H1 (cell line): Measurements from ENCODE around the gene GAPT. TPM values are rescaled to one million over a fixed set of nuclear protein-coding genes. Genes with fewer than 3 reads are reported as not detected.

Experiments used
- CTCF ChIA-PET: fragments of 300-600 bp; sonication (Branson Sonifier 250); formaldehyde crosslinking; loops from one replicate; lab custom pipeline; 2021; ENCODE audit not compliant: partially characterized antibody; lab: Charles Lee
- POLR2A ChIA-PET: fragments of 300-600 bp; sonication (Branson Sonifier 250); formaldehyde crosslinking; loops from one replicate; lab custom pipeline; 2021; ENCODE audit warnings: inconsistent platforms; ENCODE audit not compliant: partially characterized antibody; lab: Charles Lee
- DNase-seq, 2 experiments: peaks; one replicate each; pipeline versions ENCODE4 v3.0.0 to v3.0.0-alpha.2; 2010 to 2022; ENCODE audit warnings: low spot score in 2 of 2, low read depth in 1 of 2, mixed read lengths in 1 of 2
- FAIRE-seq: peaks from 2 replicates; lab custom pipeline; 2011; peaks lifted over from hg19 to GRCh38; lab: Jason Lieb, UNC
- H2AFZ ChIP-seq: 2 replicates; pipeline ENCODE4 v1.8.1; 2012; ENCODE audit warnings: low read length, inconsistent platforms
- H2AK5ac ChIP-seq: 2 replicates; pipeline ENCODE4 v1.6.1; 2013; ENCODE audit warnings: low read depth, low read length
- H2BK120ac ChIP-seq: replicated peaks from 2 replicates; pipeline ENCODE3; 2013; ENCODE audit warnings: low read depth, low read length, inconsistent platforms
- H2BK12ac ChIP-seq: 2 replicates; pipeline ENCODE4 v1.6.1; 2013; ENCODE audit warnings: low read depth, low read length
- H2BK15ac ChIP-seq: 2 replicates; pipeline ENCODE4 v1.6.1; 2013; ENCODE audit warnings: low read length
- H2BK20ac ChIP-seq: 2 replicates; pipeline ENCODE4 v1.6.1; 2013; ENCODE audit warnings: low read length
- H2BK5ac ChIP-seq: 2 replicates; pipeline ENCODE4 v1.6.1; 2013; ENCODE audit warnings: low read depth, low read length
- H3K14ac ChIP-seq: 2 replicates; pipeline ENCODE4 v1.6.1; 2013; ENCODE audit warnings: inconsistent platforms; ENCODE audit not compliant: insufficient read length
- H3K18ac ChIP-seq: 2 replicates; pipeline ENCODE4 v1.6.1; 2013; ENCODE audit warnings: low read length; ENCODE audit errors: extremely low read depth
- H3K23ac ChIP-seq: 2 replicates; pipeline ENCODE4 v1.6.1; 2013; ENCODE audit warnings: inconsistent platforms; ENCODE audit not compliant: insufficient read length
- H3K23me2 ChIP-seq: 2 replicates; pipeline ENCODE4 v1.6.1; 2013; ENCODE audit warnings: low read depth, low read length
- H3K27ac ChIP-seq: 2 replicates; pipeline ENCODE4 v1.6.1; 2011; ENCODE audit warnings: low read depth, low read length, inconsistent platforms
- H3K27me3 ChIP-seq, 4 experiments: replicated peaks in 1 of 4; 1 replicate in 1 of 4; 2 replicates in 3 of 4; pipeline versions ENCODE4 v1.6.1 to v1.8.1; 2011 to 2013; ENCODE audit warnings: low read length in 3 of 4, mild to moderate bottlenecking in 3 of 4, inconsistent platforms in 2 of 4, mixed read lengths in 2 of 4, moderate library complexity in 1 of 4; ENCODE audit not compliant: control insufficient read depth in 3 of 4, insufficient read depth in 3 of 4; ENCODE audit errors: extremely low read depth in 1 of 4
- H3K36me3 ChIP-seq, 4 experiments: 2 replicates each; pipeline versions ENCODE4 v1.6.1 to v1.8.1; 2011 to 2013; ENCODE audit warnings: mild to moderate bottlenecking in 4 of 4, low read length in 3 of 4, moderate library complexity in 2 of 4, control low read depth in 1 of 4, inconsistent platforms in 1 of 4; ENCODE audit not compliant: insufficient read depth in 4 of 4, control insufficient read depth in 2 of 4
- H3K4ac ChIP-seq: replicated peaks from 2 replicates; pipeline ENCODE3; 2013; ENCODE audit warnings: low read length, low read depth, mixed read lengths, inconsistent platforms; ENCODE audit not compliant: insufficient read length
- H3K4me1 ChIP-seq, 4 experiments: replicated peaks in 1 of 4; 1 replicate in 1 of 4; 2 replicates in 3 of 4; pipeline versions ENCODE4 v1.6.1 to v1.8.1; 2011 to 2013; ENCODE audit warnings: low read length in 3 of 4, inconsistent platforms in 2 of 4, mixed read lengths in 1 of 4; ENCODE audit not compliant: insufficient read depth in 4 of 4, control insufficient read depth in 3 of 4
- H3K4me2 ChIP-seq, 2 experiments: 2 replicates each; pipeline versions ENCODE4 v1.6.1 to v1.8.1; 2011 to 2013; ENCODE audit warnings: low read depth in 2 of 2, low read length in 2 of 2, control low read depth in 1 of 2, inconsistent platforms in 1 of 2, mild to moderate bottlenecking in 1 of 2; ENCODE audit not compliant: insufficient read depth in 1 of 2
- H3K4me3 ChIP-seq, 4 experiments: fragments of 200-600, 300-600 bp in 1 of 4; sonication (generic), shearing (Covaris generic), sonication (Bioruptor Twin) in 1 of 4; 2 replicates each; pipeline versions ENCODE4 v1.5.1 to v1.8.1; 2011 to 2016; ENCODE audit warnings: low read length in 4 of 4, low read depth in 3 of 4, control low read depth in 2 of 4, inconsistent platforms in 2 of 4, mild to moderate bottlenecking in 2 of 4, mixed read lengths in 1 of 4, moderate library complexity in 1 of 4; ENCODE audit not compliant: insufficient read depth in 2 of 4; ENCODE audit errors: extremely low read depth in 1 of 4
- H3K56ac ChIP-seq: replicated peaks from 2 replicates; pipeline ENCODE3; 2013; ENCODE audit warnings: low read depth, mild to moderate bottlenecking, mixed read lengths, low read length, inconsistent platforms; ENCODE audit not compliant: insufficient read length
- H3K79me1 ChIP-seq: 2 replicates; pipeline ENCODE4 v1.6.1; 2013; ENCODE audit warnings: low read depth, low read length, control low read depth
- H3K79me2 ChIP-seq, 2 experiments: 2 replicates each; pipeline versions ENCODE4 v1.6.1 to v1.8.1; 2012 to 2013; ENCODE audit warnings: low read length in 2 of 2, mild to moderate bottlenecking in 2 of 2, inconsistent platforms in 1 of 2; ENCODE audit not compliant: insufficient read depth in 2 of 2, control insufficient read depth in 1 of 2
- H3K9ac ChIP-seq, 4 experiments: replicated peaks in 1 of 4; 1 replicate in 1 of 4; 2 replicates in 3 of 4; pipeline versions ENCODE4 v1.6.1 to v1.8.1; 2011 to 2013; ENCODE audit warnings: low read depth in 3 of 4, low read length in 3 of 4, control low read depth in 2 of 4, mild to moderate bottlenecking in 2 of 4, moderate library complexity in 2 of 4, inconsistent platforms in 1 of 4; ENCODE audit errors: extremely low read depth in 1 of 4
- H3K9me3 ChIP-seq, 2 experiments: 2 replicates each; pipeline versions ENCODE4 v1.6.1 to v1.8.1; 2012 to 2013; ENCODE audit warnings: mild to moderate bottlenecking in 2 of 2, moderate library complexity in 2 of 2, control low read depth in 1 of 2, inconsistent platforms in 1 of 2, low read depth in 1 of 2, low read length in 1 of 2, mixed read lengths in 1 of 2; ENCODE audit not compliant: insufficient read depth in 2 of 2
- H4K20me1 ChIP-seq, 2 experiments: replicated peaks in 1 of 2; 2 replicates each; pipeline versions ENCODE3 to v1.8.1; 2011 to 2013; ENCODE audit warnings: inconsistent platforms in 2 of 2, low read length in 2 of 2, mild to moderate bottlenecking in 1 of 2; ENCODE audit not compliant: insufficient read depth in 2 of 2, control insufficient read depth in 1 of 2
- H4K5ac ChIP-seq: 2 replicates; pipeline ENCODE4 v1.6.1; 2013; ENCODE audit warnings: low read length, low read depth, mixed read lengths, inconsistent platforms; ENCODE audit not compliant: insufficient read length
- H4K8ac ChIP-seq: 2 replicates; pipeline ENCODE4 v1.8.0; 2013; ENCODE audit warnings: mild to moderate bottlenecking, moderate library complexity, low read length, inconsistent platforms; ENCODE audit not compliant: insufficient read depth; ENCODE audit errors: extremely low read depth
- H4K91ac ChIP-seq: replicated peaks from 2 replicates; pipeline ENCODE3; 2013; ENCODE audit warnings: low read length, mixed read lengths, inconsistent platforms; ENCODE audit not compliant: insufficient read length
- RAD21 ChIP-seq, 2 experiments: IDR thresholded peaks in 1 of 2; conservative IDR thresholded peaks in 1 of 2; 2 replicates each; pipeline ENCODE4 v1.6.1; 2011; ENCODE audit warnings: low read depth in 2 of 2, low read length in 2 of 2, improper control_type of control experiment in 1 of 2, inconsistent platforms in 1 of 2, mild to moderate bottlenecking in 1 of 2, moderate library complexity in 1 of 2
- WGBS, 2 experiments: shearing (Covaris generic) in 1 of 2; methylation state at CpG; one replicate each; pipeline versions ENCODE4 v1.1.6 to v1.1.7; 2013 to 2015; ENCODE audit warnings: low lambda C conversion rate in 2 of 2, mixed read lengths in 2 of 2, inconsistent platforms in 1 of 2, low coverage in 1 of 2, missing lambda C conversion rate in 1 of 2; ENCODE audit not compliant: insufficient replicate concordance in 2 of 2, insufficient coverage in 1 of 2, insufficient read length in 1 of 2; ENCODE audit errors: extremely low coverage in 1 of 2, missing lambda C conversion rate in 1 of 2; 5-methylcytosine and 5-hydroxymethylcytosine counted together
- polyA plus RNA-seq, 7 experiments: library from polyadenylated mRNA; depleted of rRNA in 3 of 7; stranded (reverse) in 5 of 7; unstranded in 2 of 7; fragments of >200 nt in 5 of 7; fragments of 200-250 nt in 2 of 7; gene quantifications; 1 replicate in 5 of 7; 2 replicates in 1 of 7; 4 replicates in 1 of 7; pipeline versions ENCODE4 v1.2.1 to v1.2.3, GENCODE V29; 2011 to 2013; ENCODE audit warnings: missing spikeins in 2 of 7, mixed read lengths in 2 of 7
- total RNA-seq: library from RNA; stranded (reverse); fragmentation: NEBNext Ultra II Directional; extraction: Animal tissue kit (Norgen Biotek cat#: 25700); gene quantifications from 2 replicates; pipeline ENCODE4 v1.2.1, GENCODE V29; 2021

GAPT gene
- total and polyA plus RNA-seq, 2 of the 8 experiments (the other 6 are each of a cell fraction or from before 2014, with no cell fraction given), result not detected

GRCh38 chr5:58543723-58544122, 52.5 kb downstream of the GAPT start:
- ChIA-PET CTCF (interaction anchor here (0.8 kb wide), 1 partner anchor 26 kb away, joined by 3 read pairs; no protein-coding TSS in a partner anchor), POLR2A (no interaction called here)
- Histone ChIP-seq H3K4ac (no peak overlapping the region), H3K4me2 (no peak overlapping the region), H3K14ac (no peak overlapping the region), H3K4me1 (no peaks in the 10 kb centered on the region), H2BK120ac (no peak overlapping the region), H4K8ac (no peak overlapping the region), H3K18ac (no peak overlapping the region), H3K23me2 (no peaks in the 10 kb centered on the region; the same call in 1 of the 2 replicates), H4K91ac (no peak overlapping the region), H2BK15ac (no peak overlapping the region), H4K20me1 (no peaks in the 10 kb centered on the region), H3K9ac (no peak overlapping the region), H2AK5ac (no peak overlapping the region), H3K23ac (no peak overlapping the region), H4K5ac (no peak overlapping the region), H3K9me3 (peaks cover 0 to 8% of the 10 kb centered on the region in 2 experiments; a peak in 2 of 4 replicates), H3K56ac (no peak overlapping the region), H3K79me1 (no peaks in the 10 kb centered on the region), H3K27ac (no peak overlapping the region), H2BK12ac (no peak overlapping the region), H2BK5ac (no peak overlapping the region), H3K27me3 (no peaks in the 10 kb centered on the region), H2AFZ (no peak overlapping the region), H3K36me3 (no peaks in the 10 kb centered on the region), H3K79me2 (no peaks in the 10 kb centered on the region), H3K4me3 (no peak overlapping the region), H2BK20ac (no peak overlapping the region)
- WGBS, 2 experiments, result 91% methylated on average over 2 of the region's 2 CpGs; no CpG with 5 or more reads in 1 of the 2 experiments
- no peak for DNase-seq
- FAIRE-seq, result no peak
- no peak for TF ChIP-seq RAD21 (IDR thresholded peaks at IDR 0.05 in 1 of 2, conservative IDR thresholded peaks at IDR 0.05 in 1 of 2; ENCODE audit: low read depth in 2 of 2, low read length in 2 of 2)
